WTC11 (cell line): Measurements from ENCODE around the gene CGRRF1. TPM values are rescaled to one million over a fixed set of nuclear protein-coding genes. Genes with fewer than 3 reads are reported as not detected.

Experiments
- ATAC-seq: fragments of 200-7000 bp; cut with Tn5 transposase; 2 replicates; pipeline ENCODE4 v1.10.0; 2021; ENCODE audit warnings: mild to moderate bottlenecking, moderate library complexity
- CTCF ChIA-PET: fragments of 300-600 bp; sonication (Branson Sonifier 250); formaldehyde crosslinking; loops from one replicate; lab custom pipeline; 2021; ENCODE audit warnings: antibody characterized with exemption; lab: Charles Lee
- POLR2A ChIA-PET: fragments of 350-600 bp; sonication (Branson Sonifier 250); formaldehyde crosslinking; loops from one replicate; lab custom pipeline; 2021; ENCODE audit warnings: antibody characterized with exemption; lab: Charles Lee
- DNase-seq: peaks from one replicate; pipeline ENCODE4 v3.0.0; 2021; ENCODE audit warnings: low spot score
- H3K27ac Mint-ChIP-seq: 2 replicates; pipeline ENCODE4 v1.8.0; 2021; ENCODE audit warnings: mixed read lengths
- H3K27me3 Mint-ChIP-seq: 2 replicates; pipeline ENCODE4 v1.8.0; 2021; ENCODE audit warnings: low read depth, mild to moderate bottlenecking, moderate library complexity, mixed read lengths
- H3K36me3 Mint-ChIP-seq: 2 replicates; pipeline ENCODE4 v1.8.0; 2021; ENCODE audit warnings: mixed read lengths
- H3K4me1 Mint-ChIP-seq: 2 replicates; pipeline ENCODE4 v1.8.0; 2022; ENCODE audit warnings: mixed read lengths
- H3K4me3 Mint-ChIP-seq: 2 replicates; pipeline ENCODE4 v1.8.0; 2021; ENCODE audit warnings: mild to moderate bottlenecking, moderate library complexity, mixed read lengths
- H3K9me3 Mint-ChIP-seq: 2 replicates; pipeline ENCODE4 v1.8.0; 2021; ENCODE audit warnings: mixed read lengths
- GRHL2 ChIP-seq: fragments of 250-450 bp; sonication (Bioruptor Pico); IDR thresholded peaks from 2 replicates; pipeline ENCODE4 v1.8.0; 2022; ENCODE audit warnings: mild to moderate bottlenecking, moderate library complexity; ENCODE audit not compliant: insufficient replicate concordance, severe bottlenecking
- GTF2I ChIP-seq: fragments of 250-450 bp; sonication (Bioruptor Pico); conservative IDR thresholded peaks from 2 replicates; pipeline ENCODE4 v1.4.0; 2021; ENCODE audit warnings: mild to moderate bottlenecking
- IRF2 ChIP-seq: sonication (generic); formaldehyde crosslinking; IDR thresholded peaks from 2 replicates; pipeline ENCODE4 v1.8.0; 2022; ENCODE audit warnings: low read depth, missing genetic modification reagents, borderline replicate concordance
- JAZF1 ChIP-seq: fragments of 250-450 bp; sonication (Bioruptor Pico); IDR thresholded peaks from 2 replicates; pipeline ENCODE4 v1.9.0; 2021; ENCODE audit warnings: moderate library complexity, mild to moderate bottlenecking, inconsistent platforms
- NFATC4 ChIP-seq: fragments of 250-450 bp; sonication (Bioruptor Pico); IDR thresholded peaks from 2 replicates; pipeline ENCODE4 v1.9.0; 2021; ENCODE audit warnings: mild to moderate bottlenecking
- OVOL2 ChIP-seq: fragments of 250-450 bp; sonication (Bioruptor Pico); IDR thresholded peaks from 2 replicates; pipeline ENCODE4 v1.9.0; 2021; ENCODE audit warnings: mild to moderate bottlenecking, borderline replicate concordance
- SMAD4 ChIP-seq: sonication (generic); formaldehyde crosslinking; IDR thresholded peaks from 2 replicates; pipeline ENCODE4 v1.8.0; 2022; ENCODE audit warnings: mild to moderate bottlenecking, missing genetic modification reagents
- ZNF232 ChIP-seq: sonication (generic); formaldehyde crosslinking; IDR thresholded peaks from 2 replicates; pipeline ENCODE4 v1.8.0; 2022; ENCODE audit warnings: mild to moderate bottlenecking, missing genetic modification reagents
- ZNF263 ChIP-seq: sonication (generic); formaldehyde crosslinking; IDR thresholded peaks from 2 replicates; pipeline ENCODE4 v1.8.1; 2022; ENCODE audit warnings: low read depth, mild to moderate bottlenecking, moderate library complexity, missing genetic modification reagents
- ZNF317 ChIP-seq: sonication (generic); formaldehyde crosslinking; IDR thresholded peaks from 2 replicates; pipeline ENCODE4 v1.8.1; 2023; ENCODE audit warnings: low read depth, mild to moderate bottlenecking, moderate library complexity, missing genetic modification reagents, borderline replicate concordance
- ZNF423 ChIP-seq: fragments of 250-450 bp; sonication (Bioruptor Pico); IDR thresholded peaks from 2 replicates; pipeline ENCODE4 v2.1.2; 2022; ENCODE audit warnings: mild to moderate bottlenecking, moderate library complexity
- ZNF671 ChIP-seq: fragments of 250-450 bp; sonication (Bioruptor Pico); IDR thresholded peaks from 2 replicates; pipeline ENCODE4 v1.8.0; 2021; ENCODE audit warnings: mild to moderate bottlenecking
- total RNA-seq: library from RNA; stranded (reverse); gene quantifications from 3 replicates; pipeline ENCODE4 v1.2.3, GENCODE V29; 2021
- TF ChIP-seq, protein P1 (sequence below): fragments of 200-600 bp; IDR thresholded peaks from 2 replicates; pipeline ENCODE4 v1.8.0; 2022; ENCODE audit warnings: antibody characterized with exemption
- TF ChIP-seq, protein P2 (sequence below): sonication (generic); formaldehyde crosslinking; IDR thresholded peaks from 2 replicates; pipeline ENCODE4 v1.8.1; 2022; ENCODE audit warnings: low read depth, missing genetic modification reagents, borderline replicate concordance
- TF ChIP-seq, protein P3 (sequence below): sonication (generic); formaldehyde crosslinking; IDR thresholded peaks from 2 replicates; pipeline ENCODE4 v1.8.0; 2022; ENCODE audit warnings: mild to moderate bottlenecking, missing genetic modification reagents
- TF ChIP-seq, protein P4 (sequence below): sonication (generic); formaldehyde crosslinking; IDR thresholded peaks from 2 replicates; pipeline ENCODE4 v1.8.1; 2023; ENCODE audit warnings: mild to moderate bottlenecking, moderate library complexity, missing genetic modification reagents
- TF ChIP-seq, protein P5 (sequence below): sonication (generic); formaldehyde crosslinking; IDR thresholded peaks from 2 replicates; pipeline ENCODE4 v1.8.0; 2022; ENCODE audit warnings: missing genetic modification reagents
- TF ChIP-seq, protein P6 (sequence below): sonication (generic); formaldehyde crosslinking; IDR thresholded peaks from 2 replicates; pipeline ENCODE4 v1.8.1; 2022; ENCODE audit warnings: missing genetic modification reagents, borderline replicate concordance

CGRRF1 gene
- total RNA-seq, 1 experiment from 2014 or later = 15.1 TPM

DNA sequence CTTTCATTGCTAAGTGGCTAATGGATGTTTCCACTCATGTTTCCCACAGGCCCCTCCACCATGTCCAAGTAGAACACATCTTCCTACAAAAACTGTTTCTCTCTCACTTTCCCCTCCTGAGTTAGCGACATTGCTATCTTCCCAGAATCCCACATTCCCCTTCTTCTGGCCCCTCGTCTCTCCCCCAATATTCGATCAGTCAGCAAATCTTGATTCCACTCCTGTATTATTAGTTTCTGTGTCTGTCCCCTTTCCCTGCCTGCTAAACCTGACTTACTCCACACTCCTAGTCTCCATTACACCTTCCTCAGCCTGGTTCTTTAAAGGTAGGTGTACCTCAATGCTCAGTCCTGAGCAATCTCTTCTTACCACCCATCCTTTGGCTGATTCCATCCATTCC is 37.9 kb downstream of the CGRRF1 start (continued):
- TF ChIP-seq, protein P1, sequence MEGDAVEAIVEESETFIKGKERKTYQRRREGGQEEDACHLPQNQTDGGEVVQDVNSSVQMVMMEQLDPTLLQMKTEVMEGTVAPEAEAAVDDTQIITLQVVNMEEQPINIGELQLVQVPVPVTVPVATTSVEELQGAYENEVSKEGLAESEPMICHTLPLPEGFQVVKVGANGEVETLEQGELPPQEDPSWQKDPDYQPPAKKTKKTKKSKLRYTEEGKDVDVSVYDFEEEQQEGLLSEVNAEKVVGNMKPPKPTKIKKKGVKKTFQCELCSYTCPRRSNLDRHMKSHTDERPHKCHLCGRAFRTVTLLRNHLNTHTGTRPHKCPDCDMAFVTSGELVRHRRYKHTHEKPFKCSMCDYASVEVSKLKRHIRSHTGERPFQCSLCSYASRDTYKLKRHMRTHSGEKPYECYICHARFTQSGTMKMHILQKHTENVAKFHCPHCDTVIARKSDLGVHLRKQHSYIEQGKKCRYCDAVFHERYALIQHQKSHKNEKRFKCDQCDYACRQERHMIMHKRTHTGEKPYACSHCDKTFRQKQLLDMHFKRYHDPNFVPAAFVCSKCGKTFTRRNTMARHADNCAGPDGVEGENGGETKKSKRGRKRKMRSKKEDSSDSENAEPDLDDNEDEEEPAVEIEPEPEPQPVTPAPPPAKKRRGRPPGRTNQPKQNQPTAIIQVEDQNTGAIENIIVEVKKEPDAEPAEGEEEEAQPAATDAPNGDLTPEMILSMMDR = no peak
- TF ChIP-seq SMAD4 (CRISPR knock-in tag) (no peak), OVOL2 (CRISPR knock-in tag) (no peak), ZNF317 (CRISPR knock-in tag) (no peak), ZNF232 (CRISPR knock-in tag) (no peak), JAZF1 (CRISPR knock-in tag) (no peak), GTF2I (CRISPR knock-in tag) (no peak), NFATC4 (no peak)
- TF ChIP-seq, protein P2, sequence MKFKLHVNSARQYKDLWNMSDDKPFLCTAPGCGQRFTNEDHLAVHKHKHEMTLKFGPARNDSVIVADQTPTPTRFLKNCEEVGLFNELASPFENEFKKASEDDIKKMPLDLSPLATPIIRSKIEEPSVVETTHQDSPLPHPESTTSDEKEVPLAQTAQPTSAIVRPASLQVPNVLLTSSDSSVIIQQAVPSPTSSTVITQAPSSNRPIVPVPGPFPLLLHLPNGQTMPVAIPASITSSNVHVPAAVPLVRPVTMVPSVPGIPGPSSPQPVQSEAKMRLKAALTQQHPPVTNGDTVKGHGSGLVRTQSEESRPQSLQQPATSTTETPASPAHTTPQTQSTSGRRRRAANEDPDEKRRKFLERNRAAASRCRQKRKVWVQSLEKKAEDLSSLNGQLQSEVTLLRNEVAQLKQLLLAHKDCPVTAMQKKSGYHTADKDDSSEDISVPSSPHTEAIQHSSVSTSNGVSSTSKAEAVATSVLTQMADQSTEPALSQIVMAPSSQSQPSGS (CRISPR knock-in tag) = no peak

DNA sequence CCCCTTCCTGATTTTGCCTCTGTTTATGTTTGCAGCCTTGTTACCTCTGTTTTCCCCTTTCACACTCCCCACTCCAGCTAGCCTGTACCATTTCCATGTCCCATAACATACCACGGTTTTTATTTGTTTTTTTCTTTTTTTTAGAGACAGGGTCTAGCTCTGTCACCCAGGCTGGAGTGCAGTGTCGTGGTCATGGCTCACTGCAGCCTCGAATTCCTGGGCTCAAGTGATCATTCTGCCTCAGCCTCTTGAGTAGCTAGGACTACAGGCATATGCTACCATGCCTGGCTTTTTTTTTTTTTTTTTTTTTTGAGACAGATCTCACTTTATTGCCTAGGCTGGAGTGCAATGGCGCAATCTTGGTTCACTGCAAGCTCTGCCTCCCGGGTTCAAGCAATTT is 38.8 kb downstream of the CGRRF1 start:
- Mint-ChIP-seq H3K36me3 (no peaks in the 10 kb centered on the region), H3K4me3 (no peak overlapping the region), H3K27ac (no peak overlapping the region), H3K27me3 (no peaks in the 10 kb centered on the region), H3K4me1 (peaks cover 11% of the 10 kb centered on the region), H3K9me3 (no peaks in the 10 kb centered on the region)
- ChIA-PET POLR2A (interaction anchor here (0.7 kb wide), 1 partner anchor 17 kb away, joined by 3 read pairs; no protein-coding TSS in a partner anchor), CTCF (no interaction called here)
- DNase-seq (no peak), ATAC-seq (no peak)
- TF ChIP-seq, protein P3, sequence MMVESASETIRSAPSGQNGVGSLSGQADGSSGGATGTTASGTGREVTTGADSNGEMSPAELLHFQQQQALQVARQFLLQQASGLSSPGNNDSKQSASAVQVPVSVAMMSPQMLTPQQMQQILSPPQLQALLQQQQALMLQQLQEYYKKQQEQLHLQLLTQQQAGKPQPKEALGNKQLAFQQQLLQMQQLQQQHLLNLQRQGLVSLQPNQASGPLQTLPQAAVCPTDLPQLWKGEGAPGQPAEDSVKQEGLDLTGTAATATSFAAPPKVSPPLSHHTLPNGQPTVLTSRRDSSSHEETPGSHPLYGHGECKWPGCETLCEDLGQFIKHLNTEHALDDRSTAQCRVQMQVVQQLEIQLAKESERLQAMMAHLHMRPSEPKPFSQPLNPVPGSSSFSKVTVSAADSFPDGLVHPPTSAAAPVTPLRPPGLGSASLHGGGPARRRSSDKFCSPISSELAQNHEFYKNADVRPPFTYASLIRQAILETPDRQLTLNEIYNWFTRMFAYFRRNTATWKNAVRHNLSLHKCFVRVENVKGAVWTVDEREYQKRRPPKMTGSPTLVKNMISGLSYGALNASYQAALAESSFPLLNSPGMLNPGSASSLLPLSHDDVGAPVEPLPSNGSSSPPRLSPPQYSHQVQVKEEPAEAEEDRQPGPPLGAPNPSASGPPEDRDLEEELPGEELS (CRISPR knock-in tag) = no peak
- TF ChIP-seq GRHL2 (CRISPR knock-in tag) (no peak), ZNF423 (CRISPR knock-in tag) (no peak), ZNF263 (CRISPR knock-in tag) (no peak), ZNF671 (CRISPR knock-in tag) (no peak), IRF2 (CRISPR knock-in tag) (no peak)
- TF ChIP-seq, protein P4, sequence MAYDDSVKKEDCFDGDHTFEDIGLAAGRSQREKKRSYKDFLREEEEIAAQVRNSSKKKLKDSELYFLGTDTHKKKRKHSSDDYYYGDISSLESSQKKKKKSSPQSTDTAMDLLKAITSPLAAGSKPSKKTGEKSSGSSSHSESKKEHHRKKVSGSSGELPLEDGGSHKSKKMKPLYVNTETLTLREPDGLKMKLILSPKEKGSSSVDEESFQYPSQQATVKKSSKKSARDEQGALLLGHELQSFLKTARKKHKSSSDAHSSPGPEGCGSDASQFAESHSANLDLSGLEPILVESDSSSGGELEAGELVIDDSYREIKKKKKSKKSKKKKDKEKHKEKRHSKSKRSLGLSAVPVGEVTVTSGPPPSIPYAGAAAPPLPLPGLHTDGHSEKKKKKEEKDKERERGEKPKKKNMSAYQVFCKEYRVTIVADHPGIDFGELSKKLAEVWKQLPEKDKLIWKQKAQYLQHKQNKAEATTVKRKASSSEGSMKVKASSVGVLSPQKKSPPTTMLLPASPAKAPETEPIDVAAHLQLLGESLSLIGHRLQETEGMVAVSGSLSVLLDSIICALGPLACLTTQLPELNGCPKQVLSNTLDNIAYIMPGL (CRISPR knock-in tag) = no peak
- TF ChIP-seq, protein P5, sequence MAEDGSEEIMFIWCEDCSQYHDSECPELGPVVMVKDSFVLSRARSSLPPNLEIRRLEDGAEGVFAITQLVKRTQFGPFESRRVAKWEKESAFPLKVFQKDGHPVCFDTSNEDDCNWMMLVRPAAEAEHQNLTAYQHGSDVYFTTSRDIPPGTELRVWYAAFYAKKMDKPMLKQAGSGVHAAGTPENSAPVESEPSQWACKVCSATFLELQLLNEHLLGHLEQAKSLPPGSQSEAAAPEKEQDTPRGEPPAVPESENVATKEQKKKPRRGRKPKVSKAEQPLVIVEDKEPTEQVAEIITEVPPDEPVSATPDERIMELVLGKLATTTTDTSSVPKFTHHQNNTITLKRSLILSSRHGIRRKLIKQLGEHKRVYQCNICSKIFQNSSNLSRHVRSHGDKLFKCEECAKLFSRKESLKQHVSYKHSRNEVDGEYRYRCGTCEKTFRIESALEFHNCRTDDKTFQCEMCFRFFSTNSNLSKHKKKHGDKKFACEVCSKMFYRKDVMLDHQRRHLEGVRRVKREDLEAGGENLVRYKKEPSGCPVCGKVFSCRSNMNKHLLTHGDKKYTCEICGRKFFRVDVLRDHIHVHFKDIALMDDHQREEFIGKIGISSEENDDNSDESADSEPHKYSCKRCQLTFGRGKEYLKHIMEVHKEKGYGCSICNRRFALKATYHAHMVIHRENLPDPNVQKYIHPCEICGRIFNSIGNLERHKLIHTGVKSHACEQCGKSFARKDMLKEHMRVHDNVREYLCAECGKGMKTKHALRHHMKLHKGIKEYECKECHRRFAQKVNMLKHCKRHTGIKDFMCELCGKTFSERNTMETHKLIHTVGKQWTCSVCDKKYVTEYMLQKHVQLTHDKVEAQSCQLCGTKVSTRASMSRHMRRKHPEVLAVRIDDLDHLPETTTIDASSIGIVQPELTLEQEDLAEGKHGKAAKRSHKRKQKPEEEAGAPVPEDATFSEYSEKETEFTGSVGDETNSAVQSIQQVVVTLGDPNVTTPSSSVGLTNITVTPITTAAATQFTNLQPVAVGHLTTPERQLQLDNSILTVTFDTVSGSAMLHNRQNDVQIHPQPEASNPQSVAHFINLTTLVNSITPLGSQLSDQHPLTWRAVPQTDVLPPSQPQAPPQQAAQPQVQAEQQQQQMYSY = no peak
- TF ChIP-seq, protein P1 = no peak
- TF ChIP-seq, protein P6, sequence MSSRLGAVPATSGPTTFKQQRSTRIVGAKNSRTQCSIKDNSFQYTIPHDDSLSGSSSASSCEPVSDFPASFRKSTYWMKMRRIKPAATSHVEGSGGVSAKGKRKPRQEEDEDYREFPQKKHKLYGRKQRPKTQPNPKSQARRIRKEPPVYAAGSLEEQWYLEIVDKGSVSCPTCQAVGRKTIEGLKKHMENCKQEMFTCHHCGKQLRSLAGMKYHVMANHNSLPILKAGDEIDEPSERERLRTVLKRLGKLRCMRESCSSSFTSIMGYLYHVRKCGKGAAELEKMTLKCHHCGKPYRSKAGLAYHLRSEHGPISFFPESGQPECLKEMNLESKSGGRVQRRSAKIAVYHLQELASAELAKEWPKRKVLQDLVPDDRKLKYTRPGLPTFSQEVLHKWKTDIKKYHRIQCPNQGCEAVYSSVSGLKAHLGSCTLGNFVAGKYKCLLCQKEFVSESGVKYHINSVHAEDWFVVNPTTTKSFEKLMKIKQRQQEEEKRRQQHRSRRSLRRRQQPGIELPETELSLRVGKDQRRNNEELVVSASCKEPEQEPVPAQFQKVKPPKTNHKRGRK = no peak
